ENCODE measurements around the gene RANBP10.

DNA sequence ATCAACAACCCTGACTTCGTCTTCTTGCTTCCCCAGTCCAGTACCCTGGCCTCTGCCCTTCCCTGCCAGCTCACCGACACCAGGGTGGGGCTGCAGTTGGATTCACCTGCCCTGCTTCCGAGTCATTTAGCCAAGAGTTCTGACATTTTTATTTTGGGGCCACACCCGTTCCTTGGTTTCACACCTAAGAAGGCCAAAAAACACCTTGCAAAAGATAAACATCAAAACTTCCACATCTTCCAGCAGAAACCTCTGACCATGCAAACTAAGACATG, 45.5 kb downstream of the RANBP10 start:
- TF ChIP-seq POLR2A (IDR thresholded peaks at IDR 0.05) = no peak
- TF ChIP-seq, protein P1, sequence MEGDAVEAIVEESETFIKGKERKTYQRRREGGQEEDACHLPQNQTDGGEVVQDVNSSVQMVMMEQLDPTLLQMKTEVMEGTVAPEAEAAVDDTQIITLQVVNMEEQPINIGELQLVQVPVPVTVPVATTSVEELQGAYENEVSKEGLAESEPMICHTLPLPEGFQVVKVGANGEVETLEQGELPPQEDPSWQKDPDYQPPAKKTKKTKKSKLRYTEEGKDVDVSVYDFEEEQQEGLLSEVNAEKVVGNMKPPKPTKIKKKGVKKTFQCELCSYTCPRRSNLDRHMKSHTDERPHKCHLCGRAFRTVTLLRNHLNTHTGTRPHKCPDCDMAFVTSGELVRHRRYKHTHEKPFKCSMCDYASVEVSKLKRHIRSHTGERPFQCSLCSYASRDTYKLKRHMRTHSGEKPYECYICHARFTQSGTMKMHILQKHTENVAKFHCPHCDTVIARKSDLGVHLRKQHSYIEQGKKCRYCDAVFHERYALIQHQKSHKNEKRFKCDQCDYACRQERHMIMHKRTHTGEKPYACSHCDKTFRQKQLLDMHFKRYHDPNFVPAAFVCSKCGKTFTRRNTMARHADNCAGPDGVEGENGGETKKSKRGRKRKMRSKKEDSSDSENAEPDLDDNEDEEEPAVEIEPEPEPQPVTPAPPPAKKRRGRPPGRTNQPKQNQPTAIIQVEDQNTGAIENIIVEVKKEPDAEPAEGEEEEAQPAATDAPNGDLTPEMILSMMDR (IDR thresholded peaks at IDR 0.05) = no peak
